ENCODE data around the gene LRRC8B.

The LRRC8B gene

GRCh38 chr1:89530444-89531089 lies 5.9 kb downstream of the LRRC8B start:
- TF ChIP-seq, protein P1, sequence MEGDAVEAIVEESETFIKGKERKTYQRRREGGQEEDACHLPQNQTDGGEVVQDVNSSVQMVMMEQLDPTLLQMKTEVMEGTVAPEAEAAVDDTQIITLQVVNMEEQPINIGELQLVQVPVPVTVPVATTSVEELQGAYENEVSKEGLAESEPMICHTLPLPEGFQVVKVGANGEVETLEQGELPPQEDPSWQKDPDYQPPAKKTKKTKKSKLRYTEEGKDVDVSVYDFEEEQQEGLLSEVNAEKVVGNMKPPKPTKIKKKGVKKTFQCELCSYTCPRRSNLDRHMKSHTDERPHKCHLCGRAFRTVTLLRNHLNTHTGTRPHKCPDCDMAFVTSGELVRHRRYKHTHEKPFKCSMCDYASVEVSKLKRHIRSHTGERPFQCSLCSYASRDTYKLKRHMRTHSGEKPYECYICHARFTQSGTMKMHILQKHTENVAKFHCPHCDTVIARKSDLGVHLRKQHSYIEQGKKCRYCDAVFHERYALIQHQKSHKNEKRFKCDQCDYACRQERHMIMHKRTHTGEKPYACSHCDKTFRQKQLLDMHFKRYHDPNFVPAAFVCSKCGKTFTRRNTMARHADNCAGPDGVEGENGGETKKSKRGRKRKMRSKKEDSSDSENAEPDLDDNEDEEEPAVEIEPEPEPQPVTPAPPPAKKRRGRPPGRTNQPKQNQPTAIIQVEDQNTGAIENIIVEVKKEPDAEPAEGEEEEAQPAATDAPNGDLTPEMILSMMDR (conservative IDR thresholded peaks at IDR 0.05; ENCODE audit: low read depth): no peak
- no peak overlapping the region for H3K27ac ChIP-seq
- no peak for DNase-seq (ENCODE audit: low spot score)
- POLR2A ChIA-PET (ENCODE audit: low non-redundant PET): no interaction called here
- CTCF ChIA-PET: interaction anchor here (0.6 kb wide), 1 partner anchor 12 kb away, joined by 4 read pairs; no protein-coding TSS in a partner anchor

DNA sequence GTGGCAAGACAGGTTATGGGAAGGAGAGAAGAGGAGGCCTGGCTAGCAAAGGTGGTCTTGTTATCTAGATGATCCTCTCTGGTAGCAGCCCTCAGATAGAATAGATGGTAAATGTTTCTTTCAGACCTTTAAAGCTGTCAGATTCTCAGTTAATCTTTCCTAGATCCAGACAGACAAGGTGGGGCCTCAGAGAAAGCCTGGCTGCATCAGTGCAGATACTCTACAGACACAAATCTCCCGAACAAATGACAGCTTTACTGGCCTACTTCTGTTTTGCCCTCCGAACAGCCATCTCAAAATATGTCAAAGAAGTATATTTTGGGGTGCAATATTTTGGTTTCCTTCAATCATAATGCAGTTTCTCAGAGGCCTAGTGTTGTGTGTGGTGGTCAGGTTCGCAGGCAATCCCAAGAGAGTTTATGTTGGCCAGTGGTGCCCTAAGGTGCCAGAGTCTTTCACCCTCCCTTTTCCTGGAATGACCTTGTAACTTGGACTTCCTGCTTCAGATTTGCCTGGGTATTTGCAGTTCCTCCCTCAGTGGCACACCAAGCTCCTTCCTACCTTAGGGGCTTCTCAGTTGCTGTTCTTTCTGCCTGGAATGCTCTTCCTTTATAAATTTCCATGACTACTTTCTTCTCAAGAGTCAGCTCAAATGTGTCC lies 7.0 kb downstream of the LRRC8B start:
- TF ChIP-seq, protein P1 (conservative IDR thresholded peaks at IDR 0.05; ENCODE audit: low read depth): no peak
- H3K27ac ChIP-seq: no peak overlapping the region
- no peak for DNase-seq (ENCODE audit: low spot score)
- ChIA-PET POLR2A (ENCODE audit: low non-redundant PET) (no interaction called here), CTCF (interaction anchor here (0.6 kb wide), 1 partner anchor 13 kb away, joined by 4 read pairs; no protein-coding TSS in a partner anchor)

DNA sequence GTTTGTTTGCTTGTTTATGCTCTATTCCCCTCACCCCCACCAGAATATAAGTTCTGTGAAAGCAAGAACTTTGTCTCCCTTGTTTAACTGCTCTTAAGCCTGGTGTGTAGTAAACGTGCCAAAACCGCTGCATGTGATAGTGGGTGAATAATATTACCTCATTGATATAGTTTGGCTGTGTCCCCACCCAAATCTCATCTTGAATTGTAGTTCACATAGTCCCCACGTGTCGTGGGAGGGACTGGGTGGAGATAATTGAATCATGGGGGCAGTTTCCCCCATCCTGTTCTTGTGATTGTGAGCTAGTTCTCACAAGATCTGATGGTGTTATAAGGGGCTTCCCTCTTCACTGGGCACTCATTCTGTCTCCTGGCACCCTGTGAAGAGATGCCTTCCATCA lies 7.6 kb downstream of the LRRC8B start:
- no peak for DNase-seq (ENCODE audit: low spot score)
- ChIA-PET POLR2A (ENCODE audit: low non-redundant PET) (no interaction called here), CTCF (no interaction called here)

GRCh38 chr1:89532866-89533265 lies 8.2 kb downstream of the LRRC8B start:
- TF ChIP-seq, protein P1 (conservative IDR thresholded peaks at IDR 0.05; ENCODE audit: low read depth): no peak
- DNase-seq (ENCODE audit: low spot score): no peak
- ChIA-PET CTCF (interaction anchor here (0.6 kb wide), 1 partner anchor 19 kb away, joined by 3 read pairs; no protein-coding TSS in a partner anchor), POLR2A (ENCODE audit: low non-redundant PET) (no interaction called here)
- H3K27ac ChIP-seq: no peak overlapping the region

More for the DNA sequence above, 7.6 kb downstream of the LRRC8B start:
- H3K27ac ChIP-seq: no peak overlapping the region
- TF ChIP-seq, protein P1 (conservative IDR thresholded peaks at IDR 0.05; ENCODE audit: low read depth): no peak

GRCh38 chr1:89535537-89535936 lies 10.9 kb downstream of the LRRC8B start:
- ChIA-PET CTCF (interaction anchor here (0.6 kb wide), 1 partner anchor 111 kb away, joined by 3 read pairs; no protein-coding TSS in a partner anchor), POLR2A (ENCODE audit: low non-redundant PET) (no interaction called here)
- no peak overlapping the region for H3K27ac ChIP-seq
- TF ChIP-seq, protein P1 (conservative IDR thresholded peaks at IDR 0.05; ENCODE audit: low read depth): no peak
- no peak for DNase-seq (ENCODE audit: low spot score)

DNA sequence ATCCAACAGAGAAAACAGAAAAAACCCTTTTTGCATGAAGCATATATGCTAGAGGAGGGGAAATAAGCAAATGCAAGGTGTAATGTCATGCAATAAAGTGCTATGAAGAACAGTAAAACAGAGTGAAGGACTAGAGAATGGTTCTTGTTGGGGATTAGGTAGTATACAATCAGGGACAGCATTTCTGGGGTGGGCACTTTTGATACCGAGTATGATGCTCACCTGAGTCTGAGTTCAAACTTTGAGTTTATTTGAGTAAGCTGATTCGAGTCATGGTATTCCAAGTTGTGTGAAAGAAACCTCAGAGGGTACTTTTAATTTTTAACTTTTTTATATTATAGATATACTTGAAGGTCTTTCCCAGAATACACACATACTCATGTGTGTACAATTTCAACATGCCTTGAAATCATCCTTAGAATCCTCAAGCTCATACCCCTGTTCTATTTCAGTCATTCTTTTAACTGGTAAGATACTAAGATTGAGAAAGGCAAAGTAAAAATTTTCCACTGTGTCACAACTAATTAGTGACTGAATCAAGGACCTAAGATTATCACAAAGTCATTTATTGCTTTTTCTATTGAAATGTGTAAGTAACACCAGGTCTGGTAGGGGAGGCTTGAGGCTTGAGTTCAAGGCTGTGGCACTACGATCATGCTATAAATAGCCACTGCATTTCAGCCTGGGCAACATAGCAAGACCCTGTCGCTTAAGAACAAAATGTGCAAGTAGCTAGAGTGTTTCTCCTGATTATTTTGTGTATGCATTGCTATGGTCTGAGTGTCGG lies 12.1 kb downstream of the LRRC8B start:
- POLR2A ChIA-PET (ENCODE audit: low non-redundant PET): no interaction called here
- TF ChIP-seq, protein P1 (conservative IDR thresholded peaks at IDR 0.05; ENCODE audit: low read depth): no peak
- DNase-seq (ENCODE audit: low spot score): no peak
- CTCF ChIA-PET: no interaction called here
- no peak overlapping the region for H3K27ac ChIP-seq

Measured in RWPE1 (cell line).